Psoas muscle (tissue), 8 donors: ENCODE results near the gene SRPRA. TPM values are rescaled to one million over a fixed set of nuclear protein-coding genes. Genes with fewer than 3 reads are reported as not detected.

Experiments used
- ATAC-seq, 4 donors: fragments of 200-7000 bp; cut with Tn5 transposase; one replicate each; pipeline ENCODE4 v1.9.1; 2020; ENCODE audit warnings: moderate library complexity in 3 of 4, mild to moderate bottlenecking in 2 of 4
- DNase-seq, 2 donors: peaks; one replicate each; pipeline ENCODE4 v3.0.0-alpha.2; 2020
- H3K27ac ChIP-seq: fragments of 200-600 bp; one replicate; pipeline ENCODE4 v1.8.0; 2022
- H3K27me3 ChIP-seq, 3 donors: fragments of 200-600 bp in 1 of 3; one replicate each; pipeline versions ENCODE4 v1.6.1 to v1.8.0; 2013 to 2022; ENCODE audit warnings: low read length in 2 of 3, mild to moderate bottlenecking in 2 of 3, moderate library complexity in 1 of 3; ENCODE audit not compliant: insufficient read depth in 3 of 3
- H3K36me3 ChIP-seq, 2 donors: fragments of 200-600 bp in 1 of 2; one replicate each; pipeline versions ENCODE4 v1.6.1 to v1.8.0; 2013 to 2022; ENCODE audit warnings: low read depth in 1 of 2, mild to moderate bottlenecking in 1 of 2, moderate library complexity in 1 of 2; ENCODE audit not compliant: insufficient read depth in 1 of 2
- H3K4me1 ChIP-seq: fragments of 200-600 bp; one replicate; pipeline ENCODE4 v1.8.0; 2022
- H3K4me3 ChIP-seq: fragments of 200-600 bp; one replicate; pipeline ENCODE4 v1.8.0; 2022; ENCODE audit warnings: mild to moderate bottlenecking
- H3K9me3 ChIP-seq: fragments of 200-600 bp; one replicate; pipeline ENCODE4 v1.8.0; 2022
- CTCF ChIP-seq: fragments of 200-600 bp; IDR thresholded peaks from one replicate; pipeline ENCODE4 v1.8.0; 2022; ENCODE audit warnings: antibody characterized with exemption
- WGBS, 3 donors: extraction: QIAGEN DNeasy Blood & Tissue Kit; methylation state at CpG; one replicate each; pipeline versions ENCODE4 v1.1.6 to v1.1.7; 2013; 5-methylcytosine and 5-hydroxymethylcytosine counted together
- intact Hi-C, 2 donors: fragments of 100-400 bp; cut with DNase I; formaldehyde crosslinking; loops; one replicate each; pipeline versions ENCODE4 v1.11.0 to v1.14.2; 2022
- long read RNA-seq, 2 donors: library from polyadenylated mRNA; unstranded; transcript quantifications; one replicate each; pipeline ENCODE4 v2.0.0, GENCODE V29; 2021
- polyA plus RNA-seq, 3 donors: library from polyadenylated mRNA; stranded (reverse); fragments of 200-250 nt; gene quantifications; one replicate each; pipeline ENCODE4 v1.2.3, GENCODE V29; 2013
- total RNA-seq, 4 donors: library from RNA; stranded (reverse); fragmentation: NEBNext Ultra II Directional in 2 of 4; extraction: Animal tissue kit (Norgen Biotek cat#: 25700) in 2 of 4; gene quantifications; one replicate each; pipeline versions ENCODE4 v1.2.1 to v1.2.4, GENCODE V29; 2021 to 2023
- donor health status: healthy with polysubstance abuse.
- donor health status: DM: no; HTN: no; CAD: no; lungs with moderate emphysema.
- donor health status: Bipolar disorder and iron deficiency.
- donor health status: healthy.
- donor health status: DM: yes; HTN: yes; CAD: no.
- donor health status: DM: no; HTN: no; CAD: no.
- donor health status: DM: no; HTN: no; CAD: no.
- donor health status: DM: yes; HTN: yes; CAD: no.

SRPRA gene
- total RNA-seq (100 to 1,000 TPM in 1 of 4 donors, 10 to 100 TPM in 3; 54.4 to 105 (median 71.2) TPM), polyA plus RNA-seq (10 to 100 TPM; 48.7 to 82.2 (median 76.2) TPM)
- long read RNA-seq, donor 1, transcript SRPRA-201 (14 exons, 3,069 nt) = major isoform, 45 of 54 reads
- long read RNA-seq, donor 1, partial matches to known transcripts = 2 of 54 reads
- long read RNA-seq, donor 1, other reads (novel, unspliced or antisense) = 7 of 54 reads
- long read RNA-seq, donor 2, transcript SRPRA-201 (14 exons, 3,069 nt) = major isoform, 49 of 75 reads
- long read RNA-seq, donor 2, partial matches to known transcripts = 8 of 75 reads
- long read RNA-seq, donor 2, other reads (novel, unspliced or antisense) = 18 of 75 reads

- no peak for TF ChIP-seq CTCF
- H3K4me3 ChIP-seq = peak within 1 kb of the TSS; percentile 85
- peaks cover 13 to 57% of the 10 kb centered on the region in 2 donors for H3K36me3 ChIP-seq
- H3K4me1 ChIP-seq = peaks cover 16% of the 10 kb centered on the region
- H3K27ac ChIP-seq = peak within 1 kb of the TSS; percentile 92
- 0 to 1% (median 1%) methylated on average over 63 to 64 of the region's 64 CpGs for WGBS, 3 donors
- intact Hi-C loops = loop anchor here (5.0 to 10.0 kb wide), 3 partner anchors 57 to 674 kb away; partner anchors contain the start of genes FAM118B (in 1 of the 2), RPUSD4 (in 1 of the 2) and STT3A (in 1 of the 2)
- peak; percentile 98 to 99 (median 99) for ATAC-seq
- H3K27me3 ChIP-seq = no peaks in the 10 kb centered on the region
- peak; percentile 100 for DNase-seq
- no peaks in the 10 kb centered on the region for H3K9me3 ChIP-seq
Measured at GRCh38 chr11:126268708-126269579, at the start of gene SRPRA, which contains the start of gene FOXRED1. TSS of gene SRPRA (minus strand) at chr11:126268895. CDS start at chr11:126268804, 91 bp downstream. TSS of gene FOXRED1 (plus strand) at chr11:126269154. CDS start at chr11:126269207, 53 bp downstream.

- DNase-seq = peak; percentile 78 to 89
- no peaks in the 10 kb centered on the region for H3K27me3 ChIP-seq
- H3K27ac ChIP-seq = peak overlapping the region; percentile 77
- H3K4me3 ChIP-seq = peak overlapping the region; percentile 14
- peaks cover 22% of the 10 kb centered on the region for H3K4me1 ChIP-seq
- peaks cover 2 to 16% of the 10 kb centered on the region in 2 donors for H3K36me3 ChIP-seq
- WGBS, 3 donors = 18 to 25% (median 22%) methylated on average over 14 of the region's 14 CpGs
- intact Hi-C loops = loop anchor here (5.0 to 10.0 kb wide), 2 partner anchors 34 to 47 kb away; no protein-coding TSS in a partner anchor
- TF ChIP-seq CTCF = no peak
- no peaks in the 10 kb centered on the region for H3K9me3 ChIP-seq
- ATAC-seq = peak; percentile 86 to 96 (median 92)
Measured at GRCh38 chr11:126317756-126318573, 49.3 kb upstream of the SRPRA start.

- Histone ChIP-seq H3K4me1 (peaks cover 22% of the 10 kb centered on the region), H3K27me3 (no peaks in the 10 kb centered on the region), H3K36me3 (peaks cover 2 to 16% of the 10 kb centered on the region in 2 donors), H3K4me3 (peak overlapping the region; percentile 14), H3K9me3 (no peaks in the 10 kb centered on the region), H3K27ac (peak overlapping the region; percentile 77)
- intact Hi-C loops = loop anchor here (5.0 to 10.0 kb wide), 2 partner anchors 35 to 47 kb away; no protein-coding TSS in a partner anchor
- 48 to 69% (median 58%) methylated on average over 1 of the region's 1 CpG for WGBS, 3 donors
- TF ChIP-seq CTCF = no peak
- DNase-seq (no peak), ATAC-seq (no peak)
Measured at GRCh38 chr11:126317432-126317755, 48.7 kb upstream of the SRPRA start.

GRCh38 chr11:126313826-126314225, 45.1 kb upstream of the SRPRA start:
- intact Hi-C loops = loop anchor here (5.0 to 10.0 kb wide), 2 partner anchors 51 to 103 kb away; no protein-coding TSS in a partner anchor
- TF ChIP-seq CTCF = no peak
- peaks cover 2 to 29% of the 10 kb centered on the region in 2 donors for H3K36me3 ChIP-seq
- no peak for ATAC-seq
- no peak overlapping the region for H3K4me3 ChIP-seq
- no peak overlapping the region for H3K27ac ChIP-seq
- DNase-seq = no peak
- WGBS, 3 donors = 90 to 95% (median 95%) methylated on average over 5 of the region's 5 CpGs
- H3K4me1 ChIP-seq = peaks cover 20% of the 10 kb centered on the region
- no peaks in the 10 kb centered on the region for H3K27me3 ChIP-seq
- H3K9me3 ChIP-seq = no peaks in the 10 kb centered on the region
